ENCODE results near the gene ANAPC1.
"Not testable (repeated sequence)": the region's sequence is repeated elsewhere in the genome, so short reads cannot be mapped to it uniquely, and the experiment has no call there.

ANAPC1 gene, protein sequence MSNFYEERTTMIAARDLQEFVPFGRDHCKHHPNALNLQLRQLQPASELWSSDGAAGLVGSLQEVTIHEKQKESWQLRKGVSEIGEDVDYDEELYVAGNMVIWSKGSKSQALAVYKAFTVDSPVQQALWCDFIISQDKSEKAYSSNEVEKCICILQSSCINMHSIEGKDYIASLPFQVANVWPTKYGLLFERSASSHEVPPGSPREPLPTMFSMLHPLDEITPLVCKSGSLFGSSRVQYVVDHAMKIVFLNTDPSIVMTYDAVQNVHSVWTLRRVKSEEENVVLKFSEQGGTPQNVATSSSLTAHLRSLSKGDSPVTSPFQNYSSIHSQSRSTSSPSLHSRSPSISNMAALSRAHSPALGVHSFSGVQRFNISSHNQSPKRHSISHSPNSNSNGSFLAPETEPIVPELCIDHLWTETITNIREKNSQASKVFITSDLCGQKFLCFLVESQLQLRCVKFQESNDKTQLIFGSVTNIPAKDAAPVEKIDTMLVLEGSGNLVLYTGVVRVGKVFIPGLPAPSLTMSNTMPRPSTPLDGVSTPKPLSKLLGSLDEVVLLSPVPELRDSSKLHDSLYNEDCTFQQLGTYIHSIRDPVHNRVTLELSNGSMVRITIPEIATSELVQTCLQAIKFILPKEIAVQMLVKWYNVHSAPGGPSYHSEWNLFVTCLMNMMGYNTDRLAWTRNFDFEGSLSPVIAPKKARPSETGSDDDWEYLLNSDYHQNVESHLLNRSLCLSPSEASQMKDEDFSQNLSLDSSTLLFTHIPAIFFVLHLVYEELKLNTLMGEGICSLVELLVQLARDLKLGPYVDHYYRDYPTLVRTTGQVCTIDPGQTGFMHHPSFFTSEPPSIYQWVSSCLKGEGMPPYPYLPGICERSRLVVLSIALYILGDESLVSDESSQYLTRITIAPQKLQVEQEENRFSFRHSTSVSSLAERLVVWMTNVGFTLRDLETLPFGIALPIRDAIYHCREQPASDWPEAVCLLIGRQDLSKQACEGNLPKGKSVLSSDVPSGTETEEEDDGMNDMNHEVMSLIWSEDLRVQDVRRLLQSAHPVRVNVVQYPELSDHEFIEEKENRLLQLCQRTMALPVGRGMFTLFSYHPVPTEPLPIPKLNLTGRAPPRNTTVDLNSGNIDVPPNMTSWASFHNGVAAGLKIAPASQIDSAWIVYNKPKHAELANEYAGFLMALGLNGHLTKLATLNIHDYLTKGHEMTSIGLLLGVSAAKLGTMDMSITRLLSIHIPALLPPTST (N-terminal part only)

DNA sequence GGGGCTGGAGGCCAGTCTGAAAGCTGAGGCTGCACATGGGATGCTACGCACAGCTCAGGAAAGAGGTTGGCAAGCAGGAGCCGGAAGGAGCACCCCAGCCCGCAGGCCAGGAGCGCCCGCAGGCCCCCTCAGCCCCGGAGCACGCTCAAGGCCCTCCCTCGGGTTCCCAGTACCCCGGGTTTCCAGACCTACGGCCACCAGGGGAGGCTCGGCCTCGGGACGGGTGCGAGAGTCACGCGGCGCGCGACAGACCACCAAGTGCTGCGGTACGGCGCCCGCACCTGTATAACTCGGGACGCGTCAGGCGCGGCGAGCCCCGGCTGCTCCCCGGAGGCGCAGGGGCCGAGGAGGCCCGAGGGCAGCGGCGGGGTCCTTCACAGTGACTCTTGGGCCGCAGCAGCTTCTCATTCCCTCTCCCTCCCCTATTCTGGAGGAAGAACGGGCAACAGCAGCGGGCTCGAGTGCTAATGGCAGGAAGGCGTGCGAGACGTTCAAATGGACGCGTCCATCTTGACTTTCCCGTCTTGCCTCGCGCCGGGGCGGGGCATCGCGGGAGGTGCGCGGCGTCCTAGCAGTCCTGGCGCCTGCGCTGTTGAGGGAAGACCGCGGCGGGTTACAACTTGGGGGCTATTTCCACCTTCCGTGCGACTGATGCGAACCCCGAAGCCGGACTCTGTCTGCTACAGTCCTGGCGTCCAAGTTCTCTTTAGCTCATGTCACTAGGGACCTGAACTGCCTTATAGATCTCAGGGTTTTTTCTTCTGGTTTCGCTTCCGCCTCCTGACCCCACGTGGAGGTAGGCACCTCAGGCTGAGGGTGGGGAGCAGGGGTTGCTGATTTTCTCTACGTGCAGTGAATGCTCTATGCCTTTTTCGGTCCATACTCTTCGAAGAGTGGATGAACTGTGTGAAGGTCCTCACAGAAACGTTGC, at the start of gene ANAPC1:
Gene ANAPC1, minus strand, starts transcription at position 533 of the 931 bp plus-strand sequence. CDS start 3,368 bp downstream, outside the sequence.
- DNase-seq (ENCODE audit: low read depth in 2 of 2), result peak; percentile 70 to 74

DNA sequence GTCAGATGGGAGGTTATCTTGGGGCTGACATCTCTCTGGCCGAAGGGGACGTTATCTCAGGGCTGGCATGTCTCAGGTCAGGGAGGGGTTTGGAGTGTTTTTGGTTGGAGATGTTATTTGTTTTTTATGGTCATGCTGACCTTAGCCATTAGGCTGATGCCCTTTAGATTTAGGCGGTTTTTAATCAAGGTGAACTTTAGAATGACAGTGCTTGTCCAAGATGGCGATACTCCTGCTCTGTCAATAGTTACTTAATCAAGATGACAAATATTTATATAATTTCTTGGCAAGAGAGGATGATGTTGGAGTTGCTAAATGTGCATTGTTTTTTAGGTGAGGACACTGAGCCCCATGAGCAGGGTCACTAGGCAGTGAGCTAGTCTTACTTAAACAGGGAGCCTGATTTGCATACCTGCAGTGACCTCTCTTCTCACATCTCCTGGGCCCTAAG, 48.9 kb upstream of the ANAPC1 start:
- DNase-seq (ENCODE audit: low read depth in 2 of 2), result no peak

DNA sequence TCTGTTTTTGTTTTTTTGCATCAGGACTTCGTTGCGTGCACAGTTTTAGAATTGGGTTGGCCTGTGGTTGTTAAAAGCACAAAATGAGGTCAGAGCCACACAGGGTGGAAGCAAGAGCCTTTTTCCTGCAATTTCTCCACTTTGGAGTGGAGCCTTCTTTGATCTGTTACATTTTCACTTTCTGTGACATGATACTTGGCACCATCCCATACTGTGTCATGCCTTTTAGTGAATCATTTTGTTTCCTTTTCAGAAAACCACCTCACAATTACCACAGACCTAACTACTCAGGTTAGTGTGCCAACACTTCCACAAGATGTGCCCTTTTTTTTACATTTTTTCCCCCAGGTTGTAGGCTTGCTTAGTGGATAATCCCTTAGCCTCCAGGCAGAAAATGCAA, 46.9 kb upstream of the ANAPC1 start:
- no peak for DNase-seq (ENCODE audit: low read depth in 2 of 2)

DNA sequence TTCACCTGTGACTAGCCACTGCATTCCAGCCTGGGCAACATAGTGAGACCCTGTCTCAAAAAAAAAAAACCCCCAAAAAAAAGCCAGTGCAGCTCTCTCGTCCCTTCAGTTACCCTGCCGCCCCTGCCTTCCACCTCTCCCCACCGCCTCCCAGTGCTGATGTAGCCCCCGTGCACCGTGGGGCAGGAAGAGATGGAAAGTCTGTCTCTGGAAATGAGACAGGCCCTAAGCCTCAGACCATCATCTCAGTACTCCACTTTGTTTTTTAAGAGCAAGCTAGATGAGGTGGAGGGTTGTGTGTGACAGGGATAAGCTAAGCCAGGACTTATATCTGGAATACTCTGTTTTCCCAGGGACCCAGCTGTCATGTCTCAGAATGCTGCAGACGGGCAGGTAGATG, 46.4 kb upstream of the ANAPC1 start:
- DNase-seq (ENCODE audit: low read depth in 2 of 2), result no peak

DNA sequence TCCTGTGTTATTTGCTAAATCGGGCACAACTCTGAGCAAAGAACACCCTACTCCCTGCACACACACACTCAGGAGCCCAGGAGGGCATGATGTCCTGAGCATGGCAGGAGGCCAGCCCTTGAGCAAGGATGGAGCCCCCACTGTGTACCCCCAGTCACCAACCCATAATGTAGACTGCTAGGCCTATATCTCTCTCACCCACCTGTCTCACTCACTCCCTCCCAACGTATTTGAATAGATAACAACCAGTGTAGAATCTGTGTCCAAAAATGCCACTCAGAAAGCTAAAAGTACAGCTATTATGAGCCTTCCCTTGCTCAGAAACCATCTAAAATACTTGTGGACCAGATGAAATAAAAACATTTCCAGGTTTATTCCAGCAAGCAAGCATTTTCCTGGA, 43.7 kb upstream of the ANAPC1 start:
- no peak for DNase-seq (ENCODE audit: low read depth in 2 of 2)

DNA sequence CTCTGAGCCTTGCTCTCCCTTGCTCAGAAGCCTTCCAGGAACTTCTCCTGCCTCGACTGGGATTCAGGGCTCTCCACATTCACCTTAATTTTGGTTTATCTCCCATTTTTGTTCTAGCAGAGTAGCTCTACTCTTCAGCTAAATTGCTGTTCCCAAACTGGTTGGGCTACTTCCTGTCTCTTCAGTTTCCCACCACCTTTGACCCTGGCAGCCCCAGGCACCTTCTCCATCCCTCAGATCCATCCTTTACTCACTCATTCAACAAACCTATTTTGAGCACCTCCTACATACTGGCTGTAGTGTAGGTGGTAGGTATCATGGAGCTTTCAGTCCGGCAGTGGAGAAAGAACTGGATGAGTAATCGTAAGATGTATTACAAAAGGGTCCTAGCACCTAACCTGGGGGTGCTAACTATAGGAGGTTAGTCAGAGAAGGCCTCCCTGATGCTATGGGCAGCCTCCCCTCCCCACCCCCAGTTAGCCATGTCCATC, 40.7 kb upstream of the ANAPC1 start:
- no peak for DNase-seq (ENCODE audit: low read depth in 2 of 2)

DNA sequence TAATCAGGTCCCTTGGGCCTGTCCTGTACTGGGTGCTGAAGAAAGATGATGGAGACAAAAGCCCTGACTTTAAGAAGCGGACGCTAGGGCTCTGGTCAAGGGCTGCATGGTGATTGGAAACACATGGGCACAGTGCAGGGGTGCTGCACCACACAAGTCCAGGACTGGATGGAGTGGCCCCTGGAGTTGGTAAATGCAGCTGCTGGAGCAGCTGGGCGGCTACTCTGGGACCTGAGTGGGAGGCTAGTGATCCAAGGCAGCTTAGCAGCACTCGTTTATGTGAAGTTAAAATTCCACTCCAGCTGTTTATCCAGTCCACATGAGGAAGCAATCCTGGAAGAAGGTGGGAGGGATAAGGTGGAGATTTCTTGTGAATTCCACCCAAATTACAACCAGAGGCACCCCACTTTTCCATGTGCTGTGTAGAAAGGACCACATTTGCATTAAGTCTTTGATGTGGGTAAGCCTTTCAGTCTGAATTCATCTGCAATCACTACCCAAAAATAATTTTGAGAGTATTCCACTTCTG, 39.3 kb upstream of the ANAPC1 start:
- DNase-seq (ENCODE audit: low read depth in 2 of 2), result no peak

DNA sequence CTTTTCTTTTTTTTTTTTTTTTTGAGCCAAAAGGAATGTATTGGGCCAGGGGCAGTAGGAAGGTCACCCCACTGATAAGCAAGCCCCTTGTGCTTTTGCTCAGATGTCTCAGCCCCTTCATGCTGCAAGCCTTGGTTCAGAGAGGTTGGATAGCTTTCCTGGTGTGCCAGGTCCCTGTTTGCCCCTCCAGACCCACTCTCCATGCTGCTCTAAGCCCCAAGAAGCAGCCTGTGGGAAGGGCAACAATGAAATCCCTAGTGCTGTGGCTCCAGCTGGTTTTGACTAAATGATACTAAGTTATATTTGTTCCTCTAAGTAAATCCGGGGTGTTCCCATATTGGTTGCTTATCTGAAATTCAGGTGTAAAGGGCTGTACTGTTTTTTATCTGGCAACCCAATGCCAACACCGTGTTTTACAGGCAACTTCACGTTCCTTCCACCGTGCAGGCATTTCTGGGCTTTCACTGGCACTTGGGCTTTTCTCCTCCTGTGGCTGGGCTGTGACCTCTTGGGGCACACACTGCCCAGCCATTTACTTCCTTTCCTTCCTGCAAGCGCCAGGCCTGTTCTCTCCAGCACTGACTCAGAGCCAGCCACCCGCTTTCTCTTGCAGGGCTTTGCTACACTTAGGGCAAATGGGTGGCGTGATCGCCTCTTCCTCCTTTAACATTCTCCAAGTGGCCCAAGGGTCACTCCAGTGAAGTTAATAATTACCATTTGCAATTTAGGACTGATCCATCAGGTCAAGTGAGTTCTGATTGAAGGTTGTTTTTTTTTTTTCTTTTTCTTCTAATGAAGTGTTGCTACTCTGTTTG, 36.0 kb upstream of the ANAPC1 start:
- DNase-seq (ENCODE audit: low read depth in 2 of 2), result no peak

DNA sequence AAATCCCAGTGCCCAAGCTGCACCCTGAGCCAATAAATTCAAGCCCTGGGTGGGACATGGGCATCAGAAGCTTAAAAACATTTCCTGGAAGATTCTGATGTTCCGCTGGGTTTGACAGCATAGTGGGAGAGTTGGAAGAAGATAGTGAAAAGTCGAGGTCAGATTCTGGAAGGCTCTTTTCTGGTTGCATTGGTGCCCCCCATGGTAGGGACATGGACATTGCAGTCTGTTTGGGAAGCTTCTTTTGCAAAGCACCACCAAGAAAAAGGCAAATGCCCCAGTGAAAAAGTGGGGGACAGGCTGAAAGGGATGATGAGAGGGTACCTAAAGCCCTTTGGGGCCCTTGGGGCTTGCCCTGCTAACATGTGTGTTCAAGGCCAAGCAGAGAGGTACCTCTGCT, 35.4 kb upstream of the ANAPC1 start:
- DNase-seq (ENCODE audit: low read depth in 2 of 2), result no peak

DNA sequence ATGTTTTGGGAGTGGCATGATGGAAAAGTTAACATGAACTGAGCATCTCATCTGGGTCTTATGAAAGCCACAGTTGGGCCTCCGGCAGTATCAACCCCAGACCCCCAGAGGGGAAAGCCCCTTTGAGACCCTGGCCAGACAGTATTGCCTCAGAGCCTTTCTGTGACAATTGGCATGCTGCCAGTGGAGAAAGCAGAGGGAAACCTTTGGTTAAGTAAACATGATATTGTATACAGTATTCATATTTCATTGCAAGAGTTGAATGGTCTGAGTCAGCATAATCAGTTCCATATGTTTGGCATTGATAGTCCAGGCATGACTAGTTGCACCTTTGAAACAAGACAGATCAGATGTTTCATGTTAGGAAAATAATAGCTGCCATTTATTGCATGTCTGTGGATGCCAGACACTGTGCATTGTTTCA, 34.4 kb upstream of the ANAPC1 start:
- DNase-seq (ENCODE audit: low read depth in 2 of 2), result no peak

DNA sequence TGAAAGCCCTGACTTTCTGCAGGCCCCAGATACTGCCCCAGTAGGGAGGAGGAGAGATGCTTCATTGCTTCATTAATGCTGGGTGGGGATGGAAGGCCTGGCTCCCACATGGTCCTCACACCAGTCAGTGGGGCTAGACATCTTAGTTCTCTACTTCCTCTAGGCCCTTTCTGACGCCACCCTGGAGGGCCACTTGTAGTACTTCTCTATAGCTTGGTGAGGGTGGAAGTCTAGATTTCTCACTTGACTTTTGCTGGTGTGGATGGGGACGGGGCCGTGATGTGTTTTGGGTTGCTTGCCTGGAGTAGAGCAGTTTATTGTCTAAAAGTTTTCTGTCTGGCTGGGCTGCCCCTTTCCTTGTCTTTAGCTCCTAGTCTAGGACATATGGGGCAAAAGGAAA, 33.1 kb upstream of the ANAPC1 start:
- no peak for DNase-seq (ENCODE audit: low read depth in 2 of 2)

DNA sequence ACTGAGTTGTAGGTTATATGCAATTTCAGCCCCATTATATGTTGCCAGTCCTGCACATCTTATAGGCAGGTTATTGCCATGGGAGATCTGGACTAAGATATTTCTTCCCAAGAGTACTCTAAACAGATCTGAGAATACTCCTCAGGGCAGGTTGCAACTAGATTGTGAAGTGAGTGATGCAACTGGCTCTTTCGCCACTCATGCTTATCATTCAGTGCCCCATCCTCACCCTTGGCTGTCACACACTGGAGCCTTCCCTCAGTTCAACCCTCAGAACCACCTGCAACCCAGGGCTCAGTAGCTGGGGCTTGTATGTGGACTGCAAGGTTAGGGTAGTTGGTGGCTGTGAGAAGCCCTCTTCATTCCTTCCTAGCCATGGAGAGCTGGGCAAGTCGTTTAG, 28.6 kb upstream of the ANAPC1 start:
- no peak for DNase-seq (ENCODE audit: low read depth in 2 of 2)

DNA sequence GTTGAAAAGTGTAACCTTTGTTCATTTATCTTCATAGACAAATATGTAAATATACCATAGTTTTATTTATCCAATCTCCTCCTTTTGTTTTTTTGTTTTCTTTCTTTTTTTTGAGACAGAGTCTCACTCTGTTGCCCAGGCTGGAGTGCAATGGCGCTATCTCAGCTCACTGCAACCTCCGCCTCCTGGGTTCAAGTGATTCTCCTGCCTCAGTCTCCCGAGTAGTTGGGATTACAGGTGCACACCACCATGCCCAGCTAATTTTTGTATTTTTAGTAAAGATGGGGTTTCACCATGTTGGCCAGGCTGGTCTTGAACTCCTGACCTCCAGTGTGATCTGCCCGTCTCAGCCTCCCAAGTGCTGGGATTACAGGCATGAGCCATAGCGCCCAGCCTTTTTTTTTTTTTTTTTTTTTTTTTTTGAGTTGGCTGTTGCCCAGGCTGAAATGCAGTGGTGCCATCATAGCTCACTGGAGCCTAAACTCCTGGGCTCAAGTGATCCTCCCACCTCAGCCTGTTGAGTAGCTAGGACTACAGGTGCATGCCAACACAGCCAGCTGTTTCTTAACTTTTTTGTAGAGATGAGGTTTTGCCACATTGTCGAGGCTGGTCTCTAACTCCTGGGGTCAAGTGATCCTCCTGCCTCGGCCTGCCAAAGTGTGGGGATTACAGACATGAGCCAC, 27.4 kb upstream of the ANAPC1 start:
- not testable (repeated sequence) for DNase-seq (ENCODE audit: low read depth in 2 of 2)

DNA sequence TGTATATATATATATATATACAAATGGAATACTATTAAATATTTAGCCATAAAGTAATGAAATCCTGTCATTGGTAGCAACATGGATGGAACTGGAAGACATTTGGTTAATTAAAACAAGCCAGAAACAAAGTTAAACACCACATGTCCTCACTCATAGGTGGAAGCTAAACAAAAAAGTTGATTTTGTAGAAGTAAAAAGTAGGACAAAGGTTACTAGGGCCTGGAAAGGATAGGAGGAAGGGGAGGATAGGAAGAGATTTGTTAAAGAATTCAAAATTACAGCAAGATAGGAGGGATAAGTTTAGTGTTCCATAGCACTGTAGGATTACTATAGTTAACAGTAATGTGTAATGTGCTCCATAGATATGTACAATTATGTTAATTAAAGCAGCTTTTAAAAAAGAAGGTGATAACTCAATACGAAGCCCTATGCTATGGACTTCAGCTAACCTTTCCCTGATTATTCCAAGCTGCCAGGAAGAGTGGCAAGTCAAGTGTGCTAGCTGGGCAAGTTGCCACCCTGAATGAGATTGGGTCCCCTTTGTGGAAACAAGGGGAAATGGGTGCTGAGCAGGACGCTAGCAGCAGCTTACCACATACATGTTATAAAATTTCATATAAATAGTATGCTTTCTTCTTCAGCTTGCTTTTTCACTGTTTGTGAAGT, 26.8 kb upstream of the ANAPC1 start:
- DNase-seq (ENCODE audit: low read depth in 2 of 2), result no peak

DNA sequence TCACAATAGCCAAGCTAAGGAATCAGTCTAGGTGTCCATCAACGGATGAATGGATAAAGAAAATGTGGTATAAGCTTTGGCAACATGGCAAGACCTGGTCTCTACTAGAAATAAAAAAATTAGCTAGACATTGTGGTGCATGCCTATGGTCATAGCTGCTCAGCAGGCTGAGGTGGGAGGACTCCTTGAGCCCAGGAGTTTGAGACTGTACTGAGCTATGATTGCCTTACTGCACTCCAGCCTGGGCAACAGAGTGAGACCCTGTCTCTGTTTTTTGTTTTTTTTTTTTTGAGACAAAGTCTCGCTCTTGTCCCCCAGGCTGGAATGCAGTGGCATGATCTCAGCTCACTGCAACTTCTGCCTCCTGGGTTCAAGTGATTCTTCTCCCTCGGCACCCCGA, 26.0 kb upstream of the ANAPC1 start:
- DNase-seq (ENCODE audit: low read depth in 2 of 2), result not testable (repeated sequence)

DNA sequence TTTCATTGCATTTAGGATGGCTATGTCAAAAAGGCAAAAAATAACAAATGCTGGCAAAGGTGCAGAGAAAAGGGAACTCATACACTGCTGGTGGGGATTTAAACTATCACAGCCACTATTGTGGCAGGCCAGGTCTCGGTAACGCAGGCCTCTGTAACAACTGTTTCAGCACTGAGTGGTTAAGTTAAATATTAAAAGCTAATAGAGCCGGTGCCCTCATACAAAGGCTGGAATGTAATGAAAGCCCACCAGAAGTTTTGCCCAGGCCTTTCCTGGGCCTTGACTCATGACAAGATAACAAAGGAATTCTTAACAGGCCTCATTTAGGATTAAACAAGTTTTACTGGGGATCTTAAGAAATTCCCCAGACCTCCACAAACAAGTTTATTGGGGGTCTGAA, 25.1 kb upstream of the ANAPC1 start:
- DNase-seq (ENCODE audit: low read depth in 2 of 2), result no peak

DNA sequence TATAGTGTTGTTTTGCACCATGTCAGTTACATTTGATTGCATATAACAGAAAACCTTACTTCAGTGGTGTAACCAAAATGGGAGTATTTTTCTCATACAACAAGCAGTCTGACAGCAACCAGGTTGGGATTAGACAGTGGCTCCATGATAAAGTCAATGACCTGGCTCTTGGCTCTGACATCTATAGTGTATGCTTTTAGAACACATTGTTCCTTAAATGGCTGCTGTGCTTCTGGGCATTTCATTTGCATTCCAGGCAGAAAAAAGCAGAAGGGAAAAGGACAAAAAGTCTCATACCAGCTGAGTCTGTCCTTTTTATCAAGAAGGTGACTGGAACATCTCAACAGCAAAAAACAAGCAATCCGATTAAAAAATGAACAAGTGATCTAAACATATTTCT, 24.6 kb upstream of the ANAPC1 start:
- no peak for DNase-seq (ENCODE audit: low read depth in 2 of 2)

DNA sequence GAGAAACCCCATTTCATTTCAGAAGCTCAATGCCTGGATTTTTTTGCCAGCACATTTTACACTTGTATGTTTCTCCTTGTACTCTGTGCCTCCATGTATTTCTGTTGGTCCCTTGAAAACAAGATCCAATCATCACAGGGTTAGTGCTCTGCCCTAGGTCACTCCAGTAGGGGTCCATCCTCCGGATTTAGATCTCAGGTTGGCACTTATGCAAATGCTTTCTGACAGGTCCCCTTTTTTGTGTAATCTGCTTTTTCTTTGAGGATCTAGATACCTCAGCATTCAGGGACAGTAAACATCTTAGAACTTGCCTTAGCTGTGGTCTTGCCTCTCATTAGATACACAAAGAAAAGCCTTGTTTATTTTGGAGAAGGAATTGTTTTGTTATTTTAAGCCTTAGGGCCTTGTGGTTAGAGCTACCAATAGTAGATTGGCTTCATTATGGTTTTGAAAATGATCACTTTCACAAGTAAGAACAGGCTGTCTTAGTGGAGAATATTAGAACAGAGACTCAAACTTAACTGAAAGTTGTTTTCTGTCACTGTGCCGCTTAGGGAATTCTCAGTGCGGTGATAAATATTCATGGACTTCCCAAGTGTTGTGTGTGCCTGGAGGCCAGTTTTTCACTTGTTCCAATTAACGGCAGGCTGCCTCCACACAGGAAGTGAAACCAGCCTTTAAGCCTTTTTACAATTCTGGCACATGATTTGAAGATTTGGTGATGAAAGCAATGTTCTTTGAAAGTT, 22.2 kb upstream of the ANAPC1 start:
- no peak for DNase-seq (ENCODE audit: low read depth in 2 of 2)
